Muscle layer of duodenum (tissue), 2 donors: ENCODE results near the gene MUC2.

Source experiments
- H3K27ac ChIP-seq: one replicate; pipeline ENCODE4 v1.7.0; 2013; ENCODE audit warnings: mild to moderate bottlenecking, low read length
- H3K27me3 ChIP-seq: one replicate; pipeline ENCODE4 v1.7.0; 2013; ENCODE audit warnings: low read depth, mild to moderate bottlenecking, control low read depth, low read length
- H3K36me3 ChIP-seq, 2 donors: one replicate each; pipeline ENCODE4 v1.7.0; 2013; ENCODE audit warnings: low read length in 2 of 2, control low read depth in 1 of 2, mild to moderate bottlenecking in 1 of 2; ENCODE audit not compliant: insufficient read depth in 2 of 2, control insufficient read depth in 1 of 2
- H3K4me1 ChIP-seq, 2 donors: one replicate each; pipeline ENCODE4 v1.7.0; 2013; ENCODE audit warnings: low read length in 2 of 2, mild to moderate bottlenecking in 2 of 2, control low read depth in 1 of 2, moderate library complexity in 1 of 2; ENCODE audit not compliant: insufficient read depth in 2 of 2, control insufficient read depth in 1 of 2
- H3K4me3 ChIP-seq, 2 donors: one replicate each; pipeline ENCODE4 v1.7.0; 2013; ENCODE audit warnings: low read length in 2 of 2, low read depth in 1 of 2, mild to moderate bottlenecking in 1 of 2
- H3K9me3 ChIP-seq, 2 donors: one replicate each; pipeline ENCODE4 v1.7.0; 2013; ENCODE audit warnings: low read length in 2 of 2, control low read depth in 1 of 2, mild to moderate bottlenecking in 1 of 2; ENCODE audit not compliant: control insufficient read depth in 1 of 2
- donor health status: healthy.

The MUC2 gene

GRCh38 chr11:1038361-1038760, 36.3 kb upstream of the MUC2 start:
- H3K36me3 ChIP-seq, result no peaks in the 10 kb centered on the region
- no peak overlapping the region for H3K4me3 ChIP-seq
- H3K9me3 ChIP-seq, result no peaks in the 10 kb centered on the region
- no peaks in the 10 kb centered on the region for H3K27me3 ChIP-seq
- no peaks in the 10 kb centered on the region for H3K4me1 ChIP-seq
- no peak overlapping the region for H3K27ac ChIP-seq

- no peaks in the 10 kb centered on the region for H3K36me3 ChIP-seq
- H3K4me1 ChIP-seq, result no peaks in the 10 kb centered on the region
- H3K9me3 ChIP-seq, result no peaks in the 10 kb centered on the region
- no peak overlapping the region for H3K4me3 ChIP-seq
- no peaks in the 10 kb centered on the region for H3K27me3 ChIP-seq
- no peak overlapping the region for H3K27ac ChIP-seq
Observed at GRCh38 chr11:1038921-1039320, 35.8 kb upstream of the MUC2 start.

DNA sequence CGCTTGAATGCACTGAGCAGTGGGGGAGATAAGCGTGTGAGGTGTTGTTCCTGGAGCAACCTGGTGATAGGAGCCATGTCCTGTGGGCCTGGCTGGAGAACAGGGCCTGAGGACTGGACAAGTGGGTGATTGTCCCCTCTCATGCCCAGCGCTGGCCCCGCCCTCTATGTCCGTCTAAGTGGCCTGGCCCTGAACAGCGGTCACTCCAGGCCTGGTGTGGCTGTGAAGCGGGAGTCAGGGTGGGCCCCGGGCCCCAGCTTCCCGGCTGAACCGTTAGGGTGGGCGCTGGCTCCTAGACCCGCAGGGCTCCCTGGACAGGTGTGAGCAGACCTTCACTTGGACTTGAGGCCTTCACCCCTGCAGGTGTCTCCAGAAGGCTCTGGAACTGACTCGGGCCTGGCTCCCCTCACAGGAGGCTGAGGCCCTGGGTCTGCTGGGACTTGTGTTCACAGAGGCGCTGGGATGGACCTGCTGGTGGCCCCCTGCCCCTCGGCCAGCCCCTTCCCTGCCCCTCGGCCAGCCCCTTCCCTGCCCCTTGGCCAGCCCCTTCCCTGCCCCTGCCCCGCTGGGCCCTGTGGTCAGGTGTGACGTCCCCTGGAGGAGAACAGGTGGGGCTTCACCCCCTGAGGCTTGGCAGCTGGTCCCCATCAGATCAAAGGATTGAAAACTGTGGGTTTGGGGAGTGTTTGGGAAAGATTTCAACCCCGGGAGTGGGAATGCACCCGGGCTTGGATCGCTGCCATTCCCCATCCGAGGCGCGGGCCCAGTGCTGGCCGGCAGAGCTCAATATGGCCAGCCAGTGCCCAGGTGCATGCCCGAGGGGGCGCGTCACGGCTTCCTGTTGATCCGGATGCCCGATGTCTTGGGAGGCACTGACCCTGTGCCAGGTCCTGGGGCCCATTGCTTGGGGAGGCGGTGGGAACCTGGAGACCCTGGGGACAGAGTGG, 34.9 kb upstream of the MUC2 start:
- Histone ChIP-seq H3K27ac (no peak overlapping the region), H3K36me3 (no peaks in the 10 kb centered on the region), H3K9me3 (no peaks in the 10 kb centered on the region), H3K4me3 (no peak overlapping the region), H3K27me3 (no peaks in the 10 kb centered on the region), H3K4me1 (no peaks in the 10 kb centered on the region)

DNA sequence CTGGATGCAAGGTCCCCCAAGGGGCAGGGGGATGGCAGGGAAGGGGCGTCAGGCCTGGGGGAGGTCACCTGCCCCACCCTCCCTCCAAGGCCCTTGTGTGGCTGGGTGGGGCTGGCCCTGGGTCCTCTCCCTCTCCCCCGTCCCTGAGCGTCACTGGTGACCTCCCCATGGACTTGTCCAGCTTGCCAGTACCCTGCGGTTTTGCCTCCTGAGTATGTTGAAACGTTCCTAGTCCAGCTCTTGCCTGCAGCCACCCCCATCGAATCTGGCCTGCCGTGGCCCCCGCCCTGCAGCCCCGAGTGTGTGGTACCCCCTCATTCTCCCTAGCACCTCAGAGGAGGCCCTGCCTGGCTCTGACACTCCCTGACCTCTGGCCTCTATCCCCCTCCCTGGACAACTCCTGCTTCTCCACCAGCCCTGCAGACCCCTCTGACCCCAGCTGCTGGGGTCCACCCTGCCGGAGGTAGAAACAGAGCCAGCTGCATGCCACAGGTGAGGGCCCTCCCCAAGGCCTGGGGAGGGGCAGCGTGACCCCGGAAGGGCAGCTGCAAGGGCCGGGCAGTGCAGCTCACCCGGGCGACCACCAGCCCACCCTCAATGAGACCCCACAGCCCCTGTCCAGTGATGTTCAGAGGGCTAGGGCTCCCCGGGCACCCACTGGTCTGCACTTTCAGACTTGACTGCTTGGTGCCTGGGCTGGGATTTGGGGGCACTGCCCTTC, 34.1 kb upstream of the MUC2 start:
- Histone ChIP-seq H3K36me3 (no peaks in the 10 kb centered on the region), H3K9me3 (peaks cover 0 to 2% of the 10 kb centered on the region in 2 donors), H3K27ac (no peak overlapping the region), H3K27me3 (no peaks in the 10 kb centered on the region), H3K4me3 (no peak overlapping the region), H3K4me1 (no peaks in the 10 kb centered on the region)

- H3K27me3 ChIP-seq, result no peaks in the 10 kb centered on the region
- peaks cover 0 to 2% of the 10 kb centered on the region in 2 donors for H3K9me3 ChIP-seq
- no peaks in the 10 kb centered on the region for H3K4me1 ChIP-seq
- no peak overlapping the region for H3K27ac ChIP-seq
- no peak overlapping the region for H3K4me3 ChIP-seq
- no peaks in the 10 kb centered on the region for H3K36me3 ChIP-seq
Observed at GRCh38 chr11:1041149-1041467, 33.6 kb upstream of the MUC2 start.

DNA sequence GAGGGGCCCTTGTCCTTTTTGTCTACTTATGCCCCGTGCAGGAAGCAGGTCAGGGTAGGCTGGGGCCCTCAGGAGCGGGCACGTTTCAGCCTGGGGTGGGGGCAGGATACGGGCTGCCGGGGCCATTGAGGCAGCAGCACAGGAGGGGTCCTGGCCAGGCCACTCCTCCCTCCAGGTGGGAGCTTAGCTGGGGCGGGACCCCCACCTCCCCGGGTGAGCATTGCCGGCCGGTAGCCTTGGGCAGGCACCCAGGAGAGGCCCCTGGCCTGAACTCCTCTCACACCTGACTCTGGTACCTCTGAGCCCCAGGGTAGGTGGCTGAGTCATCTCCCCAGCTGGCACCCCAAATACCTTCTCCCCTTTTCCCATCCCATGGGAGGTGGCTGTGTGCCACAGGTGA, 33.2 kb upstream of the MUC2 start:
- no peak overlapping the region for H3K4me3 ChIP-seq
- H3K36me3 ChIP-seq, result no peaks in the 10 kb centered on the region
- H3K27ac ChIP-seq, result no peak overlapping the region
- H3K9me3 ChIP-seq, result peaks cover 0 to 2% of the 10 kb centered on the region in 2 donors
- H3K4me1 ChIP-seq, result no peaks in the 10 kb centered on the region
- H3K27me3 ChIP-seq, result no peaks in the 10 kb centered on the region

GRCh38 chr11:1041936-1042608, 32.6 kb upstream of the MUC2 start:
- peaks cover 0 to 2% of the 10 kb centered on the region in 2 donors for H3K9me3 ChIP-seq
- H3K4me1 ChIP-seq, result no peaks in the 10 kb centered on the region
- H3K4me3 ChIP-seq, result no peak overlapping the region
- no peak overlapping the region for H3K27ac ChIP-seq
- H3K36me3 ChIP-seq, result no peaks in the 10 kb centered on the region
- H3K27me3 ChIP-seq, result no peaks in the 10 kb centered on the region

- Histone ChIP-seq H3K9me3 (peaks cover 0 to 2% of the 10 kb centered on the region in 2 donors), H3K36me3 (no peaks in the 10 kb centered on the region), H3K4me1 (no peaks in the 10 kb centered on the region), H3K27ac (no peak overlapping the region), H3K27me3 (no peaks in the 10 kb centered on the region), H3K4me3 (no peak overlapping the region)
Observed at GRCh38 chr11:1042626-1043562, 31.8 kb upstream of the MUC2 start.

DNA sequence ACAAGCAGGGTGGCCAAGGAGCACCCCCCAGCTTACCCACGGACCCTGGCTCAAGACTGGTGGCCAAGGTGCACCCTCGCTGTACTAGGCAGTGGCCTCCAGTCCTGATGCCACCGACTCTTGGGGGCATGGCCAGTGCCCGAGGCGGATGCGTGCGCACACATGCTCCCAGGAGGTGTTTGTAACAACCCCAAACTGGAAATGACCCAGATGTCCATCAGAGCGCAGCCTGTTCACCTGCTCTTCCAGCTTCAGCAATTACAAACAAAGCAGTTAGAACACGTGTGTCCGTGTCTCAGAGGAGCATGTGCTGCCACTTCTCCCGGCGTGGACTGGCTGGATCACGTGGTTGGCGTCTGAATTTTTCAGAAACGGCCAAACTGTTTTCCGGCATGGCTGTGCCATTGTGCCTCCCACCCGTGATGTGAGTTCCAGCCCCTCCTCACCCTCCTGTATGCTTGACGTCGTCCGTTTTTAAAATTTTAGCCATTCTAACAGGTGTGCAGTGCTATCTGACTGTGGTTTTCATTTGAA, 31.0 kb upstream of the MUC2 start:
- Histone ChIP-seq H3K9me3 (peaks cover 0 to 2% of the 10 kb centered on the region in 2 donors), H3K36me3 (no peaks in the 10 kb centered on the region), H3K27me3 (no peaks in the 10 kb centered on the region), H3K4me3 (no peak overlapping the region), H3K27ac (no peak overlapping the region), H3K4me1 (no peaks in the 10 kb centered on the region)

GRCh38 chr11:1044160-1044559, 30.5 kb upstream of the MUC2 start:
- Histone ChIP-seq H3K27ac (no peak overlapping the region), H3K27me3 (peaks cover under 1% of the 10 kb centered on the region), H3K9me3 (peaks cover 0 to 2% of the 10 kb centered on the region in 2 donors), H3K4me1 (no peaks in the 10 kb centered on the region), H3K4me3 (no peak overlapping the region), H3K36me3 (no peaks in the 10 kb centered on the region)
